Endothelial cell of umbilical vein (primary cell): ENCODE data around the gene BCAP31. TPM values are rescaled to one million over a fixed set of nuclear protein-coding genes. Genes with fewer than 3 reads are reported as not detected.

Experiments
- BruUV-seq: library from RNA; stranded (reverse); fragments of 400-500 nt; replicated peaks from 2 replicates; lab custom pipeline; 2021; lab: Mats Ljungman, UMichigan
- CTCF ChIA-PET: fragments of 300-600, 350-600 bp; sonication (Branson Sonifier 250); formaldehyde crosslinking; loops from one replicate; lab custom pipeline; 2021; ENCODE audit warnings: antibody characterized with exemption, inconsistent platforms; lab: Charles Lee
- POLR2A ChIA-PET: fragments of 300-600, 350-600 bp; sonication (Branson Sonifier 250); formaldehyde crosslinking; loops from one replicate; lab custom pipeline; 2021; ENCODE audit warnings: antibody characterized with exemption, inconsistent platforms; lab: Charles Lee
- DNase-seq: peaks from one replicate; pipeline ENCODE4 v3.0.0-alpha.2; 2011; ENCODE audit warnings: low read depth, low spot score
- FAIRE-seq: peaks from 2 replicates; lab custom pipeline; 2011; peaks lifted over from hg19 to GRCh38; lab: Jason Lieb, UNC
- H2AFZ ChIP-seq: 2 replicates; pipeline ENCODE4 v1.6.0; 2012; ENCODE audit warnings: low read depth, low read length, control low read depth, inconsistent platforms
- H3K27ac ChIP-seq: 2 replicates; pipeline ENCODE4 v1.5.1; 2011; ENCODE audit warnings: low read depth, mild to moderate bottlenecking, control low read depth, low read length, moderate library complexity; ENCODE audit not compliant: insufficient read depth
- H3K27me3 ChIP-seq, 2 experiments: 2 replicates each; pipeline versions ENCODE4 v1.6.0 to v1.6.1; 2011; ENCODE audit warnings: low read length in 2 of 2, mixed read lengths in 1 of 2; ENCODE audit not compliant: control insufficient read depth in 2 of 2, insufficient read depth in 2 of 2
- H3K36me3 ChIP-seq, 2 experiments: 2 replicates in 1 of 2; 3 replicates in 1 of 2; pipeline ENCODE4 v1.5.1; 2011; ENCODE audit warnings: low read length in 2 of 2, mild to moderate bottlenecking in 1 of 2, moderate library complexity in 1 of 2; ENCODE audit not compliant: control insufficient read depth in 2 of 2, insufficient read depth in 2 of 2; ENCODE audit errors: extremely low read depth in 1 of 2
- H3K4me1 ChIP-seq: 3 replicates; pipeline ENCODE4 v1.5.1; 2011; ENCODE audit warnings: mild to moderate bottlenecking, low read length; ENCODE audit not compliant: control insufficient read depth, insufficient read depth; ENCODE audit errors: extremely low read depth
- H3K4me2 ChIP-seq: 2 replicates; pipeline ENCODE4 v1.6.1; 2011; ENCODE audit warnings: low read length, control low read depth, mixed read lengths; ENCODE audit not compliant: insufficient read depth
- H3K4me3 ChIP-seq, 3 experiments: fragments of 200-600 bp in 1 of 3; sonication (generic), shearing (Covaris generic) in 1 of 3; replicated peaks in 1 of 3; 2 replicates each; pipeline ENCODE4 v1.5.1; 2011 to 2016; ENCODE audit warnings: control low read depth in 3 of 3, low read length in 3 of 3, mild to moderate bottlenecking in 2 of 3, inconsistent platforms in 1 of 3, low read depth in 1 of 3, moderate library complexity in 1 of 3; ENCODE audit not compliant: insufficient read depth in 1 of 3
- H3K79me2 ChIP-seq: 2 replicates; pipeline ENCODE4 v1.6.0; 2012; ENCODE audit warnings: low read length, inconsistent platforms; ENCODE audit not compliant: control insufficient read depth, insufficient read depth
- H3K9ac ChIP-seq: replicated peaks from 2 replicates; pipeline ENCODE3; 2011; ENCODE audit warnings: low read length, control low read depth; ENCODE audit not compliant: insufficient read depth; ENCODE audit errors: extremely low read depth
- H3K9me1 ChIP-seq: replicated peaks from 3 replicates; pipeline ENCODE4 v1.6.0; 2011; ENCODE audit warnings: mild to moderate bottlenecking, low read length; ENCODE audit not compliant: control insufficient read depth, insufficient read depth; ENCODE audit errors: extremely low read depth
- H3K9me3 ChIP-seq: replicated peaks from 2 replicates; pipeline ENCODE4 v1.5.1; 2012; ENCODE audit warnings: low read length, inconsistent platforms; ENCODE audit not compliant: control insufficient read depth, insufficient read depth
- H4K20me1 ChIP-seq: replicated peaks from 2 replicates; pipeline ENCODE3; 2011; ENCODE audit warnings: mild to moderate bottlenecking, low read length; ENCODE audit not compliant: control insufficient read depth, insufficient read depth; ENCODE audit errors: extremely low read depth
- CTCF ChIP-seq, 2 donors: IDR thresholded peaks; 1 replicate in 1 of 2; 2 replicates in 1 of 2; pipeline ENCODE4 v1.5.1; 2011; ENCODE audit warnings: low read length in 2 of 2, mild to moderate bottlenecking in 2 of 2, moderate library complexity in 2 of 2, control low read depth in 1 of 2, inconsistent platforms in 1 of 2, low read depth in 1 of 2; ENCODE audit not compliant: insufficient read depth in 1 of 2; ENCODE audit errors: extremely low read depth in 1 of 2
- EZH2 ChIP-seq: IDR thresholded peaks from 2 replicates; pipeline ENCODE4 v1.6.1; 2012; ENCODE audit warnings: borderline replicate concordance, low read depth, mild to moderate bottlenecking, moderate library complexity, low read length, inconsistent platforms; ENCODE audit not compliant: severe bottlenecking
- FOS ChIP-seq: IDR thresholded peaks from 2 replicates; pipeline ENCODE4 v1.6.1; 2011; ENCODE audit warnings: mild to moderate bottlenecking, low read length, moderate library complexity, borderline replicate concordance; ENCODE audit not compliant: insufficient read depth
- GATA2 ChIP-seq: IDR thresholded peaks from 2 replicates; pipeline ENCODE4 v1.7.0; 2011; ENCODE audit warnings: low read depth, mild to moderate bottlenecking, moderate library complexity, mixed read lengths, low read length; ENCODE audit not compliant: insufficient read length, insufficient read depth
- JUN ChIP-seq: IDR thresholded peaks from 2 replicates; pipeline ENCODE4 v1.6.1; 2011; ENCODE audit warnings: borderline replicate concordance, low read depth; ENCODE audit not compliant: insufficient read length, insufficient read depth
- MAX ChIP-seq: IDR thresholded peaks from 2 replicates; pipeline ENCODE4 v1.6.1; 2011; ENCODE audit not compliant: insufficient read depth, insufficient read length
- MYC ChIP-seq: IDR thresholded peaks from one replicate; pipeline ENCODE4 v1.6.1; 2011; ENCODE audit warnings: mild to moderate bottlenecking, low read depth, low read length
- POLR2A ChIP-seq: IDR thresholded peaks from 2 replicates; pipeline ENCODE4 v1.6.1; 2012; ENCODE audit warnings: low read depth, mild to moderate bottlenecking, control low read depth, low read length
- POLR2AphosphoS5 ChIP-seq: IDR thresholded peaks from 2 replicates; pipeline ENCODE4 v1.6.1; 2012; ENCODE audit warnings: low read depth, mild to moderate bottlenecking, control low read depth, low read length, moderate library complexity; ENCODE audit not compliant: insufficient read depth
- dilution Hi-C: fragments of 300-500 bp; cut with MboI; formaldehyde crosslinking; loops from one replicate; pipeline ENCODE4 v1.15.0; 2019; ENCODE audit warnings: low sequenced_read_pairs; ENCODE audit not compliant: extremely low pct_ligation_motif_present
- intact Hi-C: fragments of 100-400 bp; cut with micrococcal nuclease; formaldehyde crosslinking; loops from one replicate; pipeline ENCODE4 v1.10.0; 2022
- polyA plus RNA-seq, 4 experiments: library from polyadenylated mRNA; depleted of rRNA in 3 of 4; stranded (reverse) in 3 of 4; unstranded in 1 of 4; fragments of >200 nt; gene quantifications; 2 replicates each; pipeline versions ENCODE4 v1.2.1 to v1.2.3, GENCODE V29; 2011 to 2012; ENCODE audit warnings: missing spikeins in 1 of 4
- total RNA-seq: library from RNA; stranded (reverse); gene quantifications from 2 replicates; pipeline ENCODE4 v1.2.3, GENCODE V29; 2021

The BCAP31 gene
- total and polyA plus RNA-seq, 2 donors (not counting 3 experiments of a cell fraction or from before 2014, with no cell fraction given): 169 to 203 TPM

GRCh38 chrX:153772316-153773217 is 48.4 kb upstream of the BCAP31 start:
- FAIRE-seq (no peak), DNase-seq (no peak)
- intact Hi-C loops (no loop called here), dilution Hi-C loops (no loop called here)
- no peaks in the 10 kb centered on the region for H3K4me1 ChIP-seq
- no peaks in the 10 kb centered on the region for H3K27me3 ChIP-seq
- H2AFZ ChIP-seq: no peak overlapping the region
- TF ChIP-seq FOS (no peak), MAX (no peak), MYC (no peak), JUN (no peak), POLR2AphosphoS5 (no peak), EZH2 (no peak), GATA2 (no peak), CTCF (IDR thresholded peaks at IDR 0.05; ENCODE audit: extremely low read depth in 1 of 2, insufficient read depth in 1 of 2, low read depth in 1 of 2, low read length in 2 of 2) (no peak), POLR2A (no peak)
- no peaks in the 10 kb centered on the region for H3K9me3 ChIP-seq
- H3K4me3 ChIP-seq: no peak overlapping the region
- peaks cover 0 to 22% of the 10 kb centered on the region in 2 experiments for H3K36me3 ChIP-seq
- ChIA-PET CTCF (no interaction called here), POLR2A (no interaction called here)
- no TSS peak for BruUV-seq
- no peak overlapping the region for H3K9ac ChIP-seq
- H4K20me1 ChIP-seq: no peaks in the 10 kb centered on the region
- H3K79me2 ChIP-seq: no peaks in the 10 kb centered on the region
- no peak overlapping the region for H3K4me2 ChIP-seq
- no peaks in the 10 kb centered on the region for H3K9me1 ChIP-seq
- H3K27ac ChIP-seq: no peak overlapping the region
